Measurements from ENCODE around the gene SLC6A11.
A peak's percentile ranks its signal among the peaks of the same experiment; 100 is the strongest.

Gene SLC6A11

DNA sequence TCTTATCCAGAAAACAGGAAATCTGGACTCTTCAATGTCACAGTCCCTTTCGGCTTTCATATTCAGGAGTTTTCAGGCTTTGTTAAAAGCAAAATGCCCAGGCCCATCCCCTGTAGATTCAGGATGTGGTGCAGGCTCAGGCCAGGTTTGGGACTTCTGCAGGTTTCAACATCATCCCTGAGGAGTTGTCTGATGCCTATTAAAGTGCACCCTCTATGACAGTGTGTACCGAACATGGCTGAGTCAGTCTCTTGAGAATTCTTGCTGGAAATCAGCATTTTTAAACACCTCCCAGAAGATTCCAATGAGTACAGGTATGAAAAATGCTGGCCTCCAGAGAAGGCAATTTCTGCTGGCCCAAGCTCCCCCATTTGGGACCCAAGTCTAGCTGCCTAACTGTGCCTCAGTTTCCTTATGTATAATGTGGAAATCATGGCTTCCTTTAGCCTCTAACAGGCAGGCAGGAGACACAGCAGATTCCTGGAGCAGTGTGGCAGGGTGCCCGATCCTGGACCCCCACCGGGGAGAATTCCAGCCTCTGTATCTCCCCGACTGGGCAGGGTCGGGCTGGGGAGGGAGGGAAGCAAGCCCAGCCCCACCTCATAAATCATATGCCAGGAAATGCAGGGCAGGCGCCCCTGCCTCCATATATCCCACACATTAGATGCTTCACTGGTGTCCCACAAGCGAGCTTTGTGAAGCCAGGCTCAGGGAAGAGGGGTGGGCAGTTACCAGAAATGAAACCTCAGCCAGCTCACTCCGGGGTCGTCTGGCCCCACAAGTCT, 44.4 kb upstream of the SLC6A11 start (continued):
- TF ChIP-seq, protein P1, sequence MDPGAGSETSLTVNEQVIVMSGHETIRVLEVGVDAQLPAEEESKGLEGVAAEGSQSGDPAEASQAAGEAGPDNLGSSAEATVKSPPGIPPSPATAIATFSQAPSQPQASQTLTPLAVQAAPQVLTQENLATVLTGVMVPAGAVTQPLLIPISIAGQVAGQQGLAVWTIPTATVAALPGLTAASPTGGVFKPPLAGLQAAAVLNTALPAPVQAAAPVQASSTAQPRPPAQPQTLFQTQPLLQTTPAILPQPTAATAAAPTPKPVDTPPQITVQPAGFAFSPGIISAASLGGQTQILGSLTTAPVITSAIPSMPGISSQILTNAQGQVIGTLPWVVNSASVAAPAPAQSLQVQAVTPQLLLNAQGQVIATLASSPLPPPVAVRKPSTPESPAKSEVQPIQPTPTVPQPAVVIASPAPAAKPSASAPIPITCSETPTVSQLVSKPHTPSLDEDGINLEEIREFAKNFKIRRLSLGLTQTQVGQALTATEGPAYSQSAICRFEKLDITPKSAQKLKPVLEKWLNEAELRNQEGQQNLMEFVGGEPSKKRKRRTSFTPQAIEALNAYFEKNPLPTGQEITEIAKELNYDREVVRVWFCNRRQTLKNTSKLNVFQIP (CRISPR knock-in tag; IDR thresholded peaks at IDR 0.05; ENCODE audit: borderline replicate concordance, low read depth): no peak
- TF ChIP-seq SNAI2 (CRISPR knock-in tag; IDR thresholded peaks at IDR 0.05) (no peak), BACH2 (CRISPR knock-in tag; IDR thresholded peaks at IDR 0.05; ENCODE audit: borderline replicate concordance) (no peak)

DNA sequence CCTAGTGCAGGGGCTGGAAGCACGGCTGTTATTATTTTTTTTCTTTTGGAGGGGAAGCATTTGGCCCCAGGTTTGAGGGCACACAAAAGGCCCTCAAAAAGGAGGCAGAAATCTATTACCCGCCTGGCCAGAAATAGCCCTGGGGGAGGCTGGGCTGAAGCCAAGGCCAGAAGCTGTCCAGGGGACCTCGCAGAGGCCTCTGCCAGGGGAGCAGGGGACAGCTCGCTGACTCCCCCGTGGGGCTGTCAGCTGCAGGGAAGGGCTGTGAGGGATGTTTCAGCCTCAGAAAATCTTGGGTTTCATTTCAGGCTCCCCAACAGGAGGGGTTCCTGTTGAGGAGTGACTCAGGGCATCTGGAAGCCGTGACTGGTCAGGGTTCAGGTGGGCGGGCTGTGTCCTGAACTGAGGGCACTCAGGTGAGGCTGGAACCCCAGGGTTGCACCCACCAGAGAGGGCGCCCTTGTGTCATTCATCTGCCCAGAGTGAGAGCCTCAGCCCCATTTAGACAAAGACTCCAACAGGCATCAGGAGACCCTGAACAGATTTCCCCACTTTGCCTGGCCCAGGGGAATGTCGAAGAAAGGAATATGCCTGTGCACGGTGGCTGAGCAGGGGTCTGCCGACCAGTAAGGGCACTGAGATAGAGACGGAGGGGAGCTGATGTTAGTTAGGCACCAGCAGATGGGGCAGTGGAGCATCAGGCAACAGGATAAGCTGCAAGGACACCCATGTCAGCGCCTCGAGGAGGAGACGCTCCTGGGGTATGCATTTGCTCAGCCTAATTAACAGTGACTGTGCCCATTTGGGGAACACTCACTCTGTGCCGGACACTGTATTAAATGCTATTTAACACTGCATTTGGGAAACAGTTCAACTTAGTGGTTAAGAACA, 43.5 kb upstream of the SLC6A11 start:
- peak; percentile 33; the same call in 1 of the 3 replicates for ATAC-seq
- no peak for TF ChIP-seq PPARA (CRISPR knock-in tag; IDR thresholded peaks at IDR 0.05; ENCODE audit: borderline replicate concordance)
- TF ChIP-seq ZC3H10 (CRISPR knock-in tag; IDR thresholded peaks at IDR 0.05): no peak
- TF ChIP-seq ZNF565 (CRISPR knock-in tag; conservative IDR thresholded peaks at IDR 0.05; ENCODE audit: low read depth): no peak
- no peak for TF ChIP-seq BACH2 (CRISPR knock-in tag; IDR thresholded peaks at IDR 0.05; ENCODE audit: borderline replicate concordance)
- TF ChIP-seq CSDC2 (CRISPR knock-in tag; IDR thresholded peaks at IDR 0.05): no peak
- no peak for TF ChIP-seq GLIS3 (CRISPR knock-in tag; IDR thresholded peaks at IDR 0.05)
- TF ChIP-seq, protein P2, sequence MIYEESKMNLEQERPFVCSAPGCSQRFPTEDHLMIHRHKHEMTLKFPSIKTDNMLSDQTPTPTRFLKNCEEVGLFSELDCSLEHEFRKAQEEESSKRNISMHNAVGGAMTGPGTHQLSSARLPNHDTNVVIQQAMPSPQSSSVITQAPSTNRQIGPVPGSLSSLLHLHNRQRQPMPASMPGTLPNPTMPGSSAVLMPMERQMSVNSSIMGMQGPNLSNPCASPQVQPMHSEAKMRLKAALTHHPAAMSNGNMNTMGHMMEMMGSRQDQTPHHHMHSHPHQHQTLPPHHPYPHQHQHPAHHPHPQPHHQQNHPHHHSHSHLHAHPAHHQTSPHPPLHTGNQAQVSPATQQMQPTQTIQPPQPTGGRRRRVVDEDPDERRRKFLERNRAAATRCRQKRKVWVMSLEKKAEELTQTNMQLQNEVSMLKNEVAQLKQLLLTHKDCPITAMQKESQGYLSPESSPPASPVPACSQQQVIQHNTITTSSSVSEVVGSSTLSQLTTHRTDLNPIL (CRISPR knock-in tag; IDR thresholded peaks at IDR 0.05; ENCODE audit: low read depth): no peak
- TF ChIP-seq ZNF70 (CRISPR knock-in tag; IDR thresholded peaks at IDR 0.05): no peak
- TF ChIP-seq ZFP30 (CRISPR knock-in tag; IDR thresholded peaks at IDR 0.05): no peak
- no peak for TF ChIP-seq SNAI2 (CRISPR knock-in tag; IDR thresholded peaks at IDR 0.05)
- TF ChIP-seq ESRRG (CRISPR knock-in tag; IDR thresholded peaks at IDR 0.05): no peak
- TF ChIP-seq ZFP3 (CRISPR knock-in tag; IDR thresholded peaks at IDR 0.05): no peak
- TF ChIP-seq ZNF8 (CRISPR knock-in tag; IDR thresholded peaks at IDR 0.05): no peak
- TF ChIP-seq TOX (CRISPR knock-in tag; IDR thresholded peaks at IDR 0.05; ENCODE audit: borderline replicate concordance): no peak
- TF ChIP-seq, protein P1 (CRISPR knock-in tag; IDR thresholded peaks at IDR 0.05; ENCODE audit: borderline replicate concordance, low read depth): no peak
- TF ChIP-seq RARB (CRISPR knock-in tag; IDR thresholded peaks at IDR 0.05): no peak

DNA sequence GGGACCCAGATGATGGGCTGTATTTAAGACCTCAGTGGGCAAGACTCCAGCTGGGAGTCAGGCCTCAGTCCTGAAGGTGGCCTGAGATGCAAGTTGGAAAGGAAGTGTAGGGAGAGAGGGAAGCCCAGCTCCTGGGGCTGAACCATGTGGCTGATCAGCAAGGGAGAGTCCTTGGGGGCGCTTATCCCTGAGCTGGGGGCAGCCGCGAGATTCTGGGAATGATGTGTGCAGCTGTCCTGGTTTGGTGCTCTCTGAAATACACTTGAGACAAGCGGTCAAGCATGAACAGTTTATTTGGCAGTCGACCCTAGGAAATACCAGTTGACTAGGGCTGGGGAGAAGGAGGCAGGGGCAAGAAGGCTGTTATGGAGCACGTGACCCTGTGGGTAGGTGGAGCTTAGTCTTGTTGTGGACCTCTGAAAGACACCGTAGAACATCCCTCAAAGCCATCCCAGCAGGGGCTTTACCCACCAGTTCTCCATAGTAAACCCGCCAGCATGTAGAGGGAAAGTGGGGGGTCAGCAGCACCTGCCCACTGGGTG, 41.8 kb upstream of the SLC6A11 start:
- TF ChIP-seq GLIS3 (CRISPR knock-in tag; IDR thresholded peaks at IDR 0.05) (no peak), ZNF565 (CRISPR knock-in tag; conservative IDR thresholded peaks at IDR 0.05; ENCODE audit: low read depth) (no peak), CSDC2 (CRISPR knock-in tag; IDR thresholded peaks at IDR 0.05) (no peak), TCF4 (CRISPR knock-in tag; IDR thresholded peaks at IDR 0.05; ENCODE audit: borderline replicate concordance) (no peak), ZFP3 (CRISPR knock-in tag; IDR thresholded peaks at IDR 0.05) (no peak), RARB (CRISPR knock-in tag; IDR thresholded peaks at IDR 0.05) (no peak)
- TF ChIP-seq, protein P3, sequence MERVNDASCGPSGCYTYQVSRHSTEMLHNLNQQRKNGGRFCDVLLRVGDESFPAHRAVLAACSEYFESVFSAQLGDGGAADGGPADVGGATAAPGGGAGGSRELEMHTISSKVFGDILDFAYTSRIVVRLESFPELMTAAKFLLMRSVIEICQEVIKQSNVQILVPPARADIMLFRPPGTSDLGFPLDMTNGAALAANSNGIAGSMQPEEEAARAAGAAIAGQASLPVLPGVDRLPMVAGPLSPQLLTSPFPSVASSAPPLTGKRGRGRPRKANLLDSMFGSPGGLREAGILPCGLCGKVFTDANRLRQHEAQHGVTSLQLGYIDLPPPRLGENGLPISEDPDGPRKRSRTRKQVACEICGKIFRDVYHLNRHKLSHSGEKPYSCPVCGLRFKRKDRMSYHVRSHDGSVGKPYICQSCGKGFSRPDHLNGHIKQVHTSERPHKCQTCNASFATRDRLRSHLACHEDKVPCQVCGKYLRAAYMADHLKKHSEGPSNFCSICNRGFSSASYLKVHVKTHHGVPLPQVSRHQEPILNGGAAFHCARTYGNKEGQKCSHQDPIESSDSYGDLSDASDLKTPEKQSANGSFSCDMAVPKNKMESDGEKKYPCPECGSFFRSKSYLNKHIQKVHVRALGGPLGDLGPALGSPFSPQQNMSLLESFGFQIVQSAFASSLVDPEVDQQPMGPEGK (CRISPR knock-in tag; IDR thresholded peaks at IDR 0.05; ENCODE audit: borderline replicate concordance): no peak
- TF ChIP-seq, protein P1 (CRISPR knock-in tag; IDR thresholded peaks at IDR 0.05; ENCODE audit: borderline replicate concordance, low read depth): no peak
- TF ChIP-seq, protein P4, sequence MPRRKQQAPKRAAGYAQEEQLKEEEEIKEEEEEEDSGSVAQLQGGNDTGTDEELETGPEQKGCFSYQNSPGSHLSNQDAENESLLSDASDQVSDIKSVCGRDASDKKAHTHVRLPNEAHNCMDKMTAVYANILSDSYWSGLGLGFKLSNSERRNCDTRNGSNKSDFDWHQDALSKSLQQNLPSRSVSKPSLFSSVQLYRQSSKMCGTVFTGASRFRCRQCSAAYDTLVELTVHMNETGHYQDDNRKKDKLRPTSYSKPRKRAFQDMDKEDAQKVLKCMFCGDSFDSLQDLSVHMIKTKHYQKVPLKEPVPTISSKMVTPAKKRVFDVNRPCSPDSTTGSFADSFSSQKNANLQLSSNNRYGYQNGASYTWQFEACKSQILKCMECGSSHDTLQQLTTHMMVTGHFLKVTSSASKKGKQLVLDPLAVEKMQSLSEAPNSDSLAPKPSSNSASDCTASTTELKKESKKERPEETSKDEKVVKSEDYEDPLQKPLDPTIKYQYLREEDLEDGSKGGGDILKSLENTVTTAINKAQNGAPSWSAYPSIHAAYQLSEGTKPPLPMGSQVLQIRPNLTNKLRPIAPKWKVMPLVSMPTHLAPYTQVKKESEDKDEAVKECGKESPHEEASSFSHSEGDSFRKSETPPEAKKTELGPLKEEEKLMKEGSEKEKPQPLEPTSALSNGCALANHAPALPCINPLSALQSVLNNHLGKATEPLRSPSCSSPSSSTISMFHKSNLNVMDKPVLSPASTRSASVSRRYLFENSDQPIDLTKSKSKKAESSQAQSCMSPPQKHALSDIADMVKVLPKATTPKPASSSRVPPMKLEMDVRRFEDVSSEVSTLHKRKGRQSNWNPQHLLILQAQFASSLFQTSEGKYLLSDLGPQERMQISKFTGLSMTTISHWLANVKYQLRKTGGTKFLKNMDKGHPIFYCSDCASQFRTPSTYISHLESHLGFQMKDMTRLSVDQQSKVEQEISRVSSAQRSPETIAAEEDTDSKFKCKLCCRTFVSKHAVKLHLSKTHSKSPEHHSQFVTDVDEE (CRISPR knock-in tag; IDR thresholded peaks at IDR 0.05): no peak
- TF ChIP-seq, protein P5, sequence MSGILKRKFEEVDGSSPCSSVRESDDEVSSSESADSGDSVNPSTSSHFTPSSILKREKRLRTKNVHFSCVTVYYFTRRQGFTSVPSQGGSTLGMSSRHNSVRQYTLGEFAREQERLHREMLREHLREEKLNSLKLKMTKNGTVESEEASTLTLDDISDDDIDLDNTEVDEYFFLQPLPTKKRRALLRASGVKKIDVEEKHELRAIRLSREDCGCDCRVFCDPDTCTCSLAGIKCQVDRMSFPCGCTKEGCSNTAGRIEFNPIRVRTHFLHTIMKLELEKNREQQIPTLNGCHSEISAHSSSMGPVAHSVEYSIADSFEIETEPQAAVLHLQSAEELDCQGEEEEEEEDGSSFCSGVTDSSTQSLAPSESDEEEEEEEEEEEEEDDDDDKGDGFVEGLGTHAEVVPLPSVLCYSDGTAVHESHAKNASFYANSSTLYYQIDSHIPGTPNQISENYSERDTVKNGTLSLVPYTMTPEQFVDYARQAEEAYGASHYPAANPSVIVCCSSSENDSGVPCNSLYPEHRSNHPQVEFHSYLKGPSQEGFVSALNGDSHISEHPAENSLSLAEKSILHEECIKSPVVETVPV (CRISPR knock-in tag; IDR thresholded peaks at IDR 0.05): no peak
- no peak for ATAC-seq

Measured in SK-N-SH treated with all-trans-retinoic acid at 6 μM for 48 hours (cell line).